K562 (cell line): ENCODE measurements around the gene ANKZF1. TPM values are rescaled to one million over a fixed set of nuclear protein-coding genes. Genes with fewer than 3 reads are reported as not detected.

ENCODE experiments used
- EWSR1 ChIP-seq: fragments of 450-650 bp; IDR thresholded peaks from 2 replicates; pipeline ENCODE4 v1.6.1; 2018; ENCODE audit warnings: borderline replicate concordance, mild to moderate bottlenecking, low read depth, moderate library complexity; ENCODE audit not compliant: partially characterized antibody
- HDAC2 ChIP-seq: fragments of 450-650 bp; IDR thresholded peaks from 2 replicates; pipeline ENCODE4 v1.6.1; 2016; ENCODE audit warnings: mild to moderate bottlenecking
- KDM2B ChIP-seq: fragments of 250-450 bp; sonication (Bioruptor Pico); IDR thresholded peaks from 2 replicates; pipeline ENCODE4 v1.8.0; 2021; ENCODE audit warnings: mild to moderate bottlenecking, moderate library complexity
- MAFG ChIP-seq: fragments of 450-650 bp; conservative IDR thresholded peaks from 2 replicates; pipeline ENCODE4 v1.6.1; 2016; ENCODE audit warnings: missing genetic modification characterization, missing compliant biosample characterization
- PCBP1 ChIP-seq: fragments of 200-400 bp; formaldehyde crosslinking; IDR thresholded peaks from 2 replicates; pipeline ENCODE4 v1.6.1; 2018; ENCODE audit warnings: mild to moderate bottlenecking, low read depth, low read length; ENCODE audit not compliant: poor library complexity, severe bottlenecking
- SNRNP70 ChIP-seq: fragments of 200-400 bp; formaldehyde crosslinking; optimal IDR thresholded peaks from 2 replicates; pipeline ENCODE3; 2017; ENCODE audit warnings: low read depth, low read length
- SPI1 ChIP-seq: IDR thresholded peaks from 2 replicates; pipeline ENCODE4 v1.6.1; 2011; ENCODE audit warnings: low read depth, low read length, control low read depth, borderline replicate concordance
- polyA plus RNA-seq, 8 experiments: library from polyadenylated mRNA; depleted of rRNA in 4 of 8; stranded (reverse) in 5 of 8; unstranded in 3 of 8; fragments of >200 nt; fragmentation: Nextera tagmentation in 2 of 8; fragmentation: Illumina TruSeq in 1 of 8; extraction: Ambion mirVana in 2 of 8; extraction: Trizol in 1 of 8; gene quantifications; 2 replicates each; pipeline versions ENCODE4 v1.2.1 to v1.2.3, GENCODE V29; 2011 to 2014; ENCODE audit warnings: inconsistent platforms in 1 of 8, missing spikeins in 1 of 8
- total RNA-seq, 7 experiments: library from RNA; depleted of rRNA in 6 of 7; stranded (reverse); fragments of >200 nt in 6 of 7; fragmentation: Illumina TruSeq in 2 of 7; extraction: Trizol in 2 of 7; gene quantifications; 2 replicates each; pipeline versions ENCODE4 v1.2.1 to v1.2.3, GENCODE V29; 2011 to 2021; ENCODE audit warnings: low replicate concordance in 1 of 7
- TF ChIP-seq, protein P1 (sequence below): fragments of 250-450 bp; sonication (Bioruptor Pico); IDR thresholded peaks from 2 replicates; pipeline ENCODE4 v1.5.0; 2021; ENCODE audit warnings: mild to moderate bottlenecking, borderline replicate concordance
- TF ChIP-seq, protein P2 (sequence below): fragments of 250-450 bp; sonication (Bioruptor Pico); IDR thresholded peaks from 2 replicates; pipeline ENCODE4 v1.5.0; 2022; ENCODE audit warnings: mild to moderate bottlenecking
- TF ChIP-seq, protein P3 (sequence below): fragments of 450-650 bp; IDR thresholded peaks from 2 replicates; pipeline ENCODE4 v1.6.1; 2016; ENCODE audit warnings: mild to moderate bottlenecking, moderate library complexity

Gene ANKZF1
- total and polyA plus RNA-seq, 9 of the 15 experiments (the other 6 are each of a cell fraction or from before 2014, with no cell fraction given) = 3.1 to 60.6 (median 31.0) TPM

DNA sequence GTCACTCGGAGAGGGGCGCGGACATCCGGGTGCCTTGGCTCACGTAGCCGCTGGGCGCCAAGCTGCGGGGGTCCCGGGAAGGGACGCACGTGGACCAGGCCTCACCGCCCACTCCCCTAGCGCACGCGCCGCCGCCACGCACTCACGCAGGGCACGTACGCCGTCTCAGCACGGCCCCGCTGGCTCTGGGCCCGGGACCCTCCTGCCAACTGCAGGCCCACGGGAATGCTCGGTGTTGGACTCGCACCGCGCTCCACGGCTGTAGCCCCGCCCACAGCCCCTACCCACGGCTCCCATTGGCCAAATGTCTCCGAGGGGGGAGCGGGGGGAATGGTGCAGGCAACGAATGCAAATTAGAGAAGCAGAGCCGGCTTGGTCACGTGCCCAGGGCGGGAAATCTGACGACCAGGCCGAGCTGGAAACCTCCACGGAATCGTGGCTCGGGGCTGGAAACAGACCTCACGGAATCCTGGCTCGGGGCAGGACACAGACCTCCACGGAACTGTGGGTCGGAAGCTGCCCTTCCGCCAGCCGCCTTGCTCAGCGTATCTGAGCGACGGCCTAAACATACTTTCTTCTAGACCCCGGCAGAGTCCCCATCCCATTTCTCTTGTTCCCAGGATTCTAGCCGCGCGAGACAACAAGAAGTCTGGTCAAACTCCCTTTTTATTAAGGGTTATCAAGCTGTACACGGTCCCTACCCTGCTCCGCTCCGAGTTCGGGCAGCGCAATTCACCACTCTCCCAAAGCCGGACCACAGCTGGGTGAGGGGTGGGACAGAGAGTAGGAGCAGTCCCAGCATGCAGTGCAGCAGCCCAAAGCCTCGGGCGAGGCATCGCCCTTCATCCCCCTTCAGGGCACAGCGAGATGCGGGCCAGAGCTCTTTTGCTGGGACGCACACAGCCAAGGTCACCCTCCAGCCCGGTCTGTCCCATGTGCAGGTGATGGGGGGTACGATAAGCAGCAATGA lies 10.6 kb upstream of the ANKZF1 start, which contains the start of gene ABCB6 (continued):
- TF ChIP-seq MAFG (tag) = no peak
- no peak for TF ChIP-seq HDAC2
- TF ChIP-seq EWSR1 = no peak
- TF ChIP-seq PCBP1 = peak; percentile 25
- TF ChIP-seq, protein P1, sequence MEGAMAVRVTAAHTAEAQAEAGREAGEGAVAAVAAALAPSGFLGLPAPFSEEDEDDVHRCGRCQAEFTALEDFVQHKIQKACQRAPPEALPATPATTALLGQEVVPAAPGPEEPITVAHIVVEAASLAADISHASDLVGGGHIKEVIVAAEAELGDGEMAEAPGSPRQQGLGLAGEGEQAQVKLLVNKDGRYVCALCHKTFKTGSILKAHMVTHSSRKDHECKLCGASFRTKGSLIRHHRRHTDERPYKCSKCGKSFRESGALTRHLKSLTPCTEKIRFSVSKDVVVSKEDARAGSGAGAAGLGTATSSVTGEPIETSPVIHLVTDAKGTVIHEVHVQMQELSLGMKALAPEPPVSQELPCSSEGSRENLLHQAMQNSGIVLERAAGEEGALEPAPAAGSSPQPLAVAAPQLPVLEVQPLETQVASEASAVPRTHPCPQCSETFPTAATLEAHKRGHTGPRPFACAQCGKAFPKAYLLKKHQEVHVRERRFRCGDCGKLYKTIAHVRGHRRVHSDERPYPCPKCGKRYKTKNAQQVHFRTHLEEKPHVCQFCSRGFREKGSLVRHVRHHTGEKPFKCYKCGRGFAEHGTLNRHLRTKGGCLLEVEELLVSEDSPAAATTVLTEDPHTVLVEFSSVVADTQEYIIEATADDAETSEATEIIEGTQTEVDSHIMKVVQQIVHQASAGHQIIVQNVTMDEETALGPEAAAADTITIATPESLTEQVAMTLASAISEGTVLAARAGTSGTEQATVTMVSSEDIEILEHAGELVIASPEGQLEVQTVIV (CRISPR knock-in tag) = no peak
- TF ChIP-seq, protein P2, sequence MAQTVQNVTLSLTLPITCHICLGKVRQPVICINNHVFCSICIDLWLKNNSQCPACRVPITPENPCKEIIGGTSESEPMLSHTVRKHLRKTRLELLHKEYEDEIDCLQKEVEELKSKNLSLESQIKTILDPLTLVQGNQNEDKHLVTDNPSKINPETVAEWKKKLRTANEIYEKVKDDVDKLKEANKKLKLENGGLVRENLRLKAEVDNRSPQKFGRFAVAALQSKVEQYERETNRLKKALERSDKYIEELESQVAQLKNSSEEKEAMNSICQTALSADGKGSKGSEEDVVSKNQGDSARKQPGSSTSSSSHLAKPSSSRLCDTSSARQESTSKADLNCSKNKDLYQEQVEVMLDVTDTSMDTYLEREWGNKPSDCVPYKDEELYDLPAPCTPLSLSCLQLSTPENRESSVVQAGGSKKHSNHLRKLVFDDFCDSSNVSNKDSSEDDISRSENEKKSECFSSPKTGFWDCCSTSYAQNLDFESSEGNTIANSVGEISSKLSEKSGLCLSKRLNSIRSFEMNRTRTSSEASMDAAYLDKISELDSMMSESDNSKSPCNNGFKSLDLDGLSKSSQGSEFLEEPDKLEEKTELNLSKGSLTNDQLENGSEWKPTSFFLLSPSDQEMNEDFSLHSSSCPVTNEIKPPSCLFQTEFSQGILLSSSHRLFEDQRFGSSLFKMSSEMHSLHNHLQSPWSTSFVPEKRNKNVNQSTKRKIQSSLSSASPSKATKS = no peak
- TF ChIP-seq SNRNP70 = no peak
- TF ChIP-seq KDM2B (CRISPR knock-in tag) = no peak
- TF ChIP-seq, protein P3, sequence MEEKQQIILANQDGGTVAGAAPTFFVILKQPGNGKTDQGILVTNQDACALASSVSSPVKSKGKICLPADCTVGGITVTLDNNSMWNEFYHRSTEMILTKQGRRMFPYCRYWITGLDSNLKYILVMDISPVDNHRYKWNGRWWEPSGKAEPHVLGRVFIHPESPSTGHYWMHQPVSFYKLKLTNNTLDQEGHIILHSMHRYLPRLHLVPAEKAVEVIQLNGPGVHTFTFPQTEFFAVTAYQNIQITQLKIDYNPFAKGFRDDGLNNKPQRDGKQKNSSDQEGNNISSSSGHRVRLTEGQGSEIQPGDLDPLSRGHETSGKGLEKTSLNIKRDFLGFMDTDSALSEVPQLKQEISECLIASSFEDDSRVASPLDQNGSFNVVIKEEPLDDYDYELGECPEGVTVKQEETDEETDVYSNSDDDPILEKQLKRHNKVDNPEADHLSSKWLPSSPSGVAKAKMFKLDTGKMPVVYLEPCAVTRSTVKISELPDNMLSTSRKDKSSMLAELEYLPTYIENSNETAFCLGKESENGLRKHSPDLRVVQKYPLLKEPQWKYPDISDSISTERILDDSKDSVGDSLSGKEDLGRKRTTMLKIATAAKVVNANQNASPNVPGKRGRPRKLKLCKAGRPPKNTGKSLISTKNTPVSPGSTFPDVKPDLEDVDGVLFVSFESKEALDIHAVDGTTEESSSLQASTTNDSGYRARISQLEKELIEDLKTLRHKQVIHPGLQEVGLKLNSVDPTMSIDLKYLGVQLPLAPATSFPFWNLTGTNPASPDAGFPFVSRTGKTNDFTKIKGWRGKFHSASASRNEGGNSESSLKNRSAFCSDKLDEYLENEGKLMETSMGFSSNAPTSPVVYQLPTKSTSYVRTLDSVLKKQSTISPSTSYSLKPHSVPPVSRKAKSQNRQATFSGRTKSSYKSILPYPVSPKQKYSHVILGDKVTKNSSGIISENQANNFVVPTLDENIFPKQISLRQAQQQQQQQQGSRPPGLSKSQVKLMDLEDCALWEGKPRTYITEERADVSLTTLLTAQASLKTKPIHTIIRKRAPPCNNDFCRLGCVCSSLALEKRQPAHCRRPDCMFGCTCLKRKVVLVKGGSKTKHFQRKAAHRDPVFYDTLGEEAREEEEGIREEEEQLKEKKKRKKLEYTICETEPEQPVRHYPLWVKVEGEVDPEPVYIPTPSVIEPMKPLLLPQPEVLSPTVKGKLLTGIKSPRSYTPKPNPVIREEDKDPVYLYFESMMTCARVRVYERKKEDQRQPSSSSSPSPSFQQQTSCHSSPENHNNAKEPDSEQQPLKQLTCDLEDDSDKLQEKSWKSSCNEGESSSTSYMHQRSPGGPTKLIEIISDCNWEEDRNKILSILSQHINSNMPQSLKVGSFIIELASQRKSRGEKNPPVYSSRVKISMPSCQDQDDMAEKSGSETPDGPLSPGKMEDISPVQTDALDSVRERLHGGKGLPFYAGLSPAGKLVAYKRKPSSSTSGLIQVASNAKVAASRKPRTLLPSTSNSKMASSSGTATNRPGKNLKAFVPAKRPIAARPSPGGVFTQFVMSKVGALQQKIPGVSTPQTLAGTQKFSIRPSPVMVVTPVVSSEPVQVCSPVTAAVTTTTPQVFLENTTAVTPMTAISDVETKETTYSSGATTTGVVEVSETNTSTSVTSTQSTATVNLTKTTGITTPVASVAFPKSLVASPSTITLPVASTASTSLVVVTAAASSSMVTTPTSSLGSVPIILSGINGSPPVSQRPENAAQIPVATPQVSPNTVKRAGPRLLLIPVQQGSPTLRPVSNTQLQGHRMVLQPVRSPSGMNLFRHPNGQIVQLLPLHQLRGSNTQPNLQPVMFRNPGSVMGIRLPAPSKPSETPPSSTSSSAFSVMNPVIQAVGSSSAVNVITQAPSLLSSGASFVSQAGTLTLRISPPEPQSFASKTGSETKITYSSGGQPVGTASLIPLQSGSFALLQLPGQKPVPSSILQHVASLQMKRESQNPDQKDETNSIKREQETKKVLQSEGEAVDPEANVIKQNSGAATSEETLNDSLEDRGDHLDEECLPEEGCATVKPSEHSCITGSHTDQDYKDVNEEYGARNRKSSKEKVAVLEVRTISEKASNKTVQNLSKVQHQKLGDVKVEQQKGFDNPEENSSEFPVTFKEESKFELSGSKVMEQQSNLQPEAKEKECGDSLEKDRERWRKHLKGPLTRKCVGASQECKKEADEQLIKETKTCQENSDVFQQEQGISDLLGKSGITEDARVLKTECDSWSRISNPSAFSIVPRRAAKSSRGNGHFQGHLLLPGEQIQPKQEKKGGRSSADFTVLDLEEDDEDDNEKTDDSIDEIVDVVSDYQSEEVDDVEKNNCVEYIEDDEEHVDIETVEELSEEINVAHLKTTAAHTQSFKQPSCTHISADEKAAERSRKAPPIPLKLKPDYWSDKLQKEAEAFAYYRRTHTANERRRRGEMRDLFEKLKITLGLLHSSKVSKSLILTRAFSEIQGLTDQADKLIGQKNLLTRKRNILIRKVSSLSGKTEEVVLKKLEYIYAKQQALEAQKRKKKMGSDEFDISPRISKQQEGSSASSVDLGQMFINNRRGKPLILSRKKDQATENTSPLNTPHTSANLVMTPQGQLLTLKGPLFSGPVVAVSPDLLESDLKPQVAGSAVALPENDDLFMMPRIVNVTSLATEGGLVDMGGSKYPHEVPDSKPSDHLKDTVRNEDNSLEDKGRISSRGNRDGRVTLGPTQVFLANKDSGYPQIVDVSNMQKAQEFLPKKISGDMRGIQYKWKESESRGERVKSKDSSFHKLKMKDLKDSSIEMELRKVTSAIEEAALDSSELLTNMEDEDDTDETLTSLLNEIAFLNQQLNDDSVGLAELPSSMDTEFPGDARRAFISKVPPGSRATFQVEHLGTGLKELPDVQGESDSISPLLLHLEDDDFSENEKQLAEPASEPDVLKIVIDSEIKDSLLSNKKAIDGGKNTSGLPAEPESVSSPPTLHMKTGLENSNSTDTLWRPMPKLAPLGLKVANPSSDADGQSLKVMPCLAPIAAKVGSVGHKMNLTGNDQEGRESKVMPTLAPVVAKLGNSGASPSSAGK = peak; percentile 89
- TF ChIP-seq SPI1 = no peak
